Nephron (organoid): ENCODE data around the gene STMN3.

ENCODE experiments used
- H3K27ac Mint-ChIP-seq, 3 experiments: 2 replicates each; pipeline ENCODE4 v1.8.0; 2020; ENCODE audit warnings: mixed read lengths in 3 of 3, mild to moderate bottlenecking in 2 of 3, moderate library complexity in 1 of 3
- H3K27me3 Mint-ChIP-seq: 2 replicates; pipeline ENCODE4 v1.8.0; 2021; ENCODE audit warnings: low read depth, mild to moderate bottlenecking, moderate library complexity, mixed read lengths
- H3K36me3 Mint-ChIP-seq: 2 replicates; pipeline ENCODE4 v1.8.0; 2020; ENCODE audit warnings: low read depth, mixed read lengths
- H3K4me1 Mint-ChIP-seq: 2 replicates; pipeline ENCODE4 v1.8.0; 2020; ENCODE audit warnings: mixed read lengths
- H3K4me3 Mint-ChIP-seq, 3 experiments: 2 replicates each; pipeline ENCODE4 v1.8.0; 2020; ENCODE audit warnings: mild to moderate bottlenecking in 3 of 3, mixed read lengths in 3 of 3, moderate library complexity in 2 of 3
- H3K9me3 Mint-ChIP-seq: 2 replicates; pipeline ENCODE4 v1.8.0; 2020; ENCODE audit warnings: mixed read lengths
- TF ChIP-seq, protein P1 (sequence below), 3 experiments: fragments of 200-600 bp; sonication (generic); IDR thresholded peaks; one replicate each; pipeline ENCODE4 v1.5.0; 2021; ENCODE audit warnings: antibody characterized with exemption in 3 of 3; ENCODE audit not compliant: unreplicated experiment in 3 of 3

STMN3 gene

GRCh38 chr20:63685269-63686026 is 32.2 kb upstream of the STMN3 start:
- TF ChIP-seq, protein P1, sequence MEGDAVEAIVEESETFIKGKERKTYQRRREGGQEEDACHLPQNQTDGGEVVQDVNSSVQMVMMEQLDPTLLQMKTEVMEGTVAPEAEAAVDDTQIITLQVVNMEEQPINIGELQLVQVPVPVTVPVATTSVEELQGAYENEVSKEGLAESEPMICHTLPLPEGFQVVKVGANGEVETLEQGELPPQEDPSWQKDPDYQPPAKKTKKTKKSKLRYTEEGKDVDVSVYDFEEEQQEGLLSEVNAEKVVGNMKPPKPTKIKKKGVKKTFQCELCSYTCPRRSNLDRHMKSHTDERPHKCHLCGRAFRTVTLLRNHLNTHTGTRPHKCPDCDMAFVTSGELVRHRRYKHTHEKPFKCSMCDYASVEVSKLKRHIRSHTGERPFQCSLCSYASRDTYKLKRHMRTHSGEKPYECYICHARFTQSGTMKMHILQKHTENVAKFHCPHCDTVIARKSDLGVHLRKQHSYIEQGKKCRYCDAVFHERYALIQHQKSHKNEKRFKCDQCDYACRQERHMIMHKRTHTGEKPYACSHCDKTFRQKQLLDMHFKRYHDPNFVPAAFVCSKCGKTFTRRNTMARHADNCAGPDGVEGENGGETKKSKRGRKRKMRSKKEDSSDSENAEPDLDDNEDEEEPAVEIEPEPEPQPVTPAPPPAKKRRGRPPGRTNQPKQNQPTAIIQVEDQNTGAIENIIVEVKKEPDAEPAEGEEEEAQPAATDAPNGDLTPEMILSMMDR (IDR thresholded peaks at IDR 0.05; ENCODE audit: unreplicated experiment in 3 of 3): no peak
- Mint-ChIP-seq H3K36me3 (peaks cover 4% of the 10 kb centered on the region), H3K27me3 (no peaks in the 10 kb centered on the region), H3K9me3 (no peaks in the 10 kb centered on the region), H3K4me3 (no peak overlapping the region), H3K4me1 (no peaks in the 10 kb centered on the region), H3K27ac (no peak overlapping the region)

DNA sequence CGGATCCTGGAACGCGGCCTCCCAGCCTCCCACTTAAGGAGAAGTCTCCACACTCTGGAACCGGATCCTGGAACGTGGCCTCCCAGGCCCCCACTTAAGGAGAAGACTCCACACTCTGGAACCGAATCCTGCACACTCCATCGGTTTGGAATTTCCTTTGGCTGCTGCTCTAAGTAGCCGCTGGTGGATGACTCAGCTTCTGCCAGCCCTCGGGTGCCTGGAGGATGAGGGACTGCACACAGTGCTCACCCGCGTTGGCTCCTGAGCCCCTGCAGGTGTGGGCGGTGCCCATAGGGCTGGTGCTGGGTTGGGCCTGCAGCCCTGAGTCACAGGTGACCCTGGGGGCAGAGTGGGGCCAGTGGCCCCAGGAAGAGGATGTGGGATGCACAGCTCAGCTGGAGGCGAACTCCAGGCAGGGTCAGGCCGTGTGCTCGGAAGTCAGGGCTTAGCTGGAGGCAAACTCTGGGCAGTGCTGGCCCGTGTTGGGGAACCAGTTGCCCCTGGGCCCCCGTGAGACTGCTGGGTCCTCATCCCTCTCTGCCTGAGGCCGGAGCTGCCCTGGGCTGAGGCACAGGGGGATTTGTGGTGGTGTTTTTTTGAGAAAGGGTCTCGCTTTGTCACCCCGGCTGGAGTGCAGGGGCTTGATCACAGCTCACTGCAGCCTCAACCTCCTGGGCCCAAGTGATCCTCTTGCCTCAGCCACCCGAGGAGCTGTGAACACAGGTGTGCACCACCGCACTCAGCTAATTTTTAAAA is 29.3 kb upstream of the STMN3 start:
- Mint-ChIP-seq H3K27ac (no peak overlapping the region), H3K9me3 (no peaks in the 10 kb centered on the region), H3K36me3 (peaks cover 12% of the 10 kb centered on the region), H3K27me3 (no peaks in the 10 kb centered on the region), H3K4me3 (no peak overlapping the region), H3K4me1 (no peaks in the 10 kb centered on the region)
- TF ChIP-seq, protein P1 (IDR thresholded peaks at IDR 0.05; ENCODE audit: unreplicated experiment in 3 of 3): no peak

DNA sequence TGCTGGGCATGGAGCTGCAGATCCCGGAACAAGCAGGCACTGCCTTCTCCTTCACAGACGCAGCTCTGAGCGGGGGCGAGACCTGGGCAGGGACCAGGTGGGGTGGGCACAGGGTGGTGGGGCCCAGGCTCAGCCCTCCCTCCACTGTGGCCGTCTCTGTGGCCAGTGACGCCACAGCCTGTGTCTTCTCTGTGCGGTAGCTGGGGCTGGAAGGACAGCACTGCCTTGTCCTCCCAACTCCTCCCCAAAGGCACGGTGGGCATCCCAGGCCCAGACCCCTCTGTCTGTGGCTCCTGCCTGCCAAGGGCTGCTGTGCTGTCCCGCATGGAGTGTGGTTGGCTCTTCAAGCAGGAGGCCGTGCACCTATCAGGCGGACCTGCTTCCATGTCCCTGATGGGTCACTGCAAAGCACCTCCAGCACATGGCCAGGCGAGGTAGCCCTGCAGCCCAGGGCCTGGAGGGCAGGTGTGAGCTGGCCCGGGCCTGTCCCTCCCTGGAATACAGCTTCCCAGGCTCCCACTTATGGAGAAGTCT is 28.5 kb upstream of the STMN3 start:
- Mint-ChIP-seq H3K27ac (no peak overlapping the region), H3K36me3 (peaks cover 16% of the 10 kb centered on the region), H3K27me3 (no peaks in the 10 kb centered on the region), H3K4me1 (no peaks in the 10 kb centered on the region), H3K9me3 (no peaks in the 10 kb centered on the region), H3K4me3 (no peak overlapping the region)
- TF ChIP-seq, protein P1 (IDR thresholded peaks at IDR 0.05; ENCODE audit: unreplicated experiment in 3 of 3): no peak

GRCh38 chr20:63680857-63681608 is 27.8 kb upstream of the STMN3 start:
- Mint-ChIP-seq H3K9me3 (no peaks in the 10 kb centered on the region), H3K36me3 (peaks cover 21% of the 10 kb centered on the region), H3K27me3 (no peaks in the 10 kb centered on the region), H3K4me3 (no peak overlapping the region), H3K4me1 (no peaks in the 10 kb centered on the region), H3K27ac (no peak overlapping the region)
- TF ChIP-seq, protein P1 (IDR thresholded peaks at IDR 0.05; ENCODE audit: unreplicated experiment in 3 of 3): no peak

DNA sequence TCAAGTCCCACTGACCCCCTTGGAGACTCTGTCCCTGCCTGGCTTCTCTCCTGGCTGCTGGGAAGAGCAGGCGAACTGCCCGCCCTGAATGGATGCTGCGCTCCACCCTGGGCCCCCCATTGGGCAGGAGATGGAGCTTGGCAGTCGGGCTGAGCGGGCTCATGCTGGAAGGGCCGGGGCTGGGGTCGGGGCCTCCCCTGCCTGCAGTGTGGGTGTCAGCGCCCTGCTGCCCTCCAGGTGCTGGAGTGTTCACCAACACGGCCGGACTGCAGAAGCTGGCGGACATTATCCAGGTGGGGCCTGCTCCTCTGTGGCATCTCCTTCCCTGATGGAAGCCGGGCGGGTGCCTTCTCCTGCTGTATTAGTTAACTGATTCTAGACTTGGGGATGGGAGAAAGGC is 27.2 kb upstream of the STMN3 start:
- Mint-ChIP-seq H3K9me3 (no peaks in the 10 kb centered on the region), H3K27me3 (no peaks in the 10 kb centered on the region), H3K27ac (no peak overlapping the region), H3K36me3 (peaks cover 26% of the 10 kb centered on the region), H3K4me1 (no peaks in the 10 kb centered on the region), H3K4me3 (no peak overlapping the region)
- TF ChIP-seq, protein P1 (IDR thresholded peaks at IDR 0.05; ENCODE audit: unreplicated experiment in 3 of 3): no peak
